ENCODE results near the gene EYS. TPM values are rescaled to one million over a fixed set of nuclear protein-coding genes. Genes with fewer than 3 reads are reported as not detected.
A peak's percentile ranks its signal among the peaks of the same experiment; 100 is the strongest.

Gene EYS
- total RNA-seq, 1 donor from 2014 or later, result not detected

- Histone ChIP-seq H3K4me1 (no peaks in the 10 kb centered on the region), H3K36me3 (no peaks in the 10 kb centered on the region), H3K4me3 (no peak overlapping the region), H3K9me3 (no peaks in the 10 kb centered on the region), H3K27me3 (no peaks in the 10 kb centered on the region), H3K27ac (no peak overlapping the region)
- TF ChIP-seq, protein P1, sequence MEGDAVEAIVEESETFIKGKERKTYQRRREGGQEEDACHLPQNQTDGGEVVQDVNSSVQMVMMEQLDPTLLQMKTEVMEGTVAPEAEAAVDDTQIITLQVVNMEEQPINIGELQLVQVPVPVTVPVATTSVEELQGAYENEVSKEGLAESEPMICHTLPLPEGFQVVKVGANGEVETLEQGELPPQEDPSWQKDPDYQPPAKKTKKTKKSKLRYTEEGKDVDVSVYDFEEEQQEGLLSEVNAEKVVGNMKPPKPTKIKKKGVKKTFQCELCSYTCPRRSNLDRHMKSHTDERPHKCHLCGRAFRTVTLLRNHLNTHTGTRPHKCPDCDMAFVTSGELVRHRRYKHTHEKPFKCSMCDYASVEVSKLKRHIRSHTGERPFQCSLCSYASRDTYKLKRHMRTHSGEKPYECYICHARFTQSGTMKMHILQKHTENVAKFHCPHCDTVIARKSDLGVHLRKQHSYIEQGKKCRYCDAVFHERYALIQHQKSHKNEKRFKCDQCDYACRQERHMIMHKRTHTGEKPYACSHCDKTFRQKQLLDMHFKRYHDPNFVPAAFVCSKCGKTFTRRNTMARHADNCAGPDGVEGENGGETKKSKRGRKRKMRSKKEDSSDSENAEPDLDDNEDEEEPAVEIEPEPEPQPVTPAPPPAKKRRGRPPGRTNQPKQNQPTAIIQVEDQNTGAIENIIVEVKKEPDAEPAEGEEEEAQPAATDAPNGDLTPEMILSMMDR (IDR thresholded peaks at IDR 0.05), result peak in 2 of 3 experiments; percentile 43 to 51
- DNase-seq (ENCODE audit: low spot score in 2 of 2), result no peak
- intact Hi-C loops (cut with DNase I), result no loop called here
Observed at GRCh38 chr6:63923139-63923739, 1783.8 kb downstream of the EYS start.

DNA sequence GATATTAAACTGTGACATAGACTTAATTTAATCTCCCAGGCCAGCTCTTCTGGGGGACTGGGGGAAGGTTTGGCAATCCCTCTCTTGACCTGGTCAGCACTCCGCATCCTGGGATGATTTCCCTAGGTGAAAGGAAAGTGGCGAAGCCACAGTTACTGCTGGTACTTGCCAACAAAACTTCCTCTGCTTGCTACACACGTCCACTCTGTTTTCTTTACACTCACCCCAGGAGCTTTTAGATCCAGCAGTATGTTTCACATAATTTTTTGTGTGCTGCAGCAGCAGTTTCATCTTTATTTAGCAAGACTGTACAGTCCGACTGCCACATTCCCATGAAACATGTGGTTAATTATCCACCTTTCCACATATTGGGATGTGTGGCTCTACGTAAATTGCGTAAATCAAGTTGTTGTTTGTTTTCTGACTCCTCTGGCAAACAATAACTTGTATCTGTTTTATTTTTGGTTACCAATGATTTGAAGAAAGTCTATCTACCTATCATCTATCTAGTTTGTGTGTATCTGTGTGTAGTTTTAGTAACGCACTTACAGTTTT, 1787.4 kb downstream of the EYS start:
- H3K27ac ChIP-seq, result no peak overlapping the region
- no peaks in the 10 kb centered on the region for H3K4me1 ChIP-seq
- no peak for DNase-seq (ENCODE audit: low spot score in 2 of 2)
- no peaks in the 10 kb centered on the region for H3K9me3 ChIP-seq
- H3K4me3 ChIP-seq, result no peak overlapping the region
- H3K27me3 ChIP-seq, result no peaks in the 10 kb centered on the region
- TF ChIP-seq, protein P1 (IDR thresholded peaks at IDR 0.05), result no peak
- no peaks in the 10 kb centered on the region for H3K36me3 ChIP-seq
- intact Hi-C loops (cut with DNase I), result no loop called here

- Histone ChIP-seq H3K36me3 (no peaks in the 10 kb centered on the region), H3K4me3 (no peak overlapping the region), H3K4me1 (no peaks in the 10 kb centered on the region), H3K9me3 (no peaks in the 10 kb centered on the region), H3K27ac (no peak overlapping the region), H3K27me3 (no peaks in the 10 kb centered on the region)
- DNase-seq (ENCODE audit: low spot score in 2 of 2), result no peak
- intact Hi-C loops (cut with DNase I), result no loop called here
- TF ChIP-seq, protein P1 (IDR thresholded peaks at IDR 0.05), result no peak
Observed at GRCh38 chr6:63912887-63913286, 1794.1 kb downstream of the EYS start.

DNA sequence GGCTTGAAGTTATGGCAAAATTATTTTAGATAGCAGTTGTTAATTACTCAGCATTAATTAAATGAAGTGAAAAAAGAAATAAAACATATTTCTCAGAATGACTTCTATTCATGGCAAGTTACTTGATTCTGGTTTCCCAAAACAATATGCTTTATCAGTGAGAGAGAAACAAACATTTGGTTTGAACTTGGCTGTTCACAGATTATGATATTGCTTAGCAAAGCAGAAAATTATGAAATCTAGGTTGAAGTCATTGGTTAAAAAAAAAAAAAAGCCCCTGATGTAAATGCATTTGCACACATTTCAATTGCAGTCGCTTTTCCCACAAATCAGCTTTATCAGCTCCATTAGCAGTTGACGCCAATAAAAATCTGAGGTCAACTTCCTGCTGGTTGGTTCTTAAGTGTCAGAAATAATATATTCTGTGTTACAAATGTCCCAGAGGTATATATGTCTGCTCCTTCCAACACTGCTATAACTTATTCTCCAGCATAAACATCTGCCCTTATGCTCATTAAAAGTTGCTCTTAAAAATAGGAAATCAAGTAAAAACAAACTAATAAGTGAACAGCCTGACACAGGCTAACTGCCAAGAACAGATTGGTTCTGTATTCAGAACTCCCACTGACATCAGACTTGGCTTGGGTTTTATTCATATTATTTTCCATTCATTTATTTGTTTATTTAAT, 1796.0 kb downstream of the EYS start:
- intact Hi-C loops (cut with DNase I), result no loop called here

GRCh38 chr6:63904650-63905248, 1802.3 kb downstream of the EYS start:
- intact Hi-C loops (cut with DNase I), result no loop called here
- Histone ChIP-seq H3K4me3 (no peak overlapping the region), H3K27me3 (no peaks in the 10 kb centered on the region), H3K9me3 (no peaks in the 10 kb centered on the region), H3K27ac (no peak overlapping the region), H3K36me3 (no peaks in the 10 kb centered on the region), H3K4me1 (no peaks in the 10 kb centered on the region)
- no peak for DNase-seq (ENCODE audit: low spot score in 2 of 2)
- TF ChIP-seq, protein P1 (IDR thresholded peaks at IDR 0.05), result no peak

More for the DNA sequence above, 1796.0 kb downstream of the EYS start:
- no peaks in the 10 kb centered on the region for H3K9me3 ChIP-seq
- no peak for DNase-seq (ENCODE audit: low spot score in 2 of 2)
- no peak overlapping the region for H3K4me3 ChIP-seq
- no peak overlapping the region for H3K27ac ChIP-seq
- no peaks in the 10 kb centered on the region for H3K36me3 ChIP-seq
- TF ChIP-seq, protein P1 (IDR thresholded peaks at IDR 0.05), result no peak
- no peaks in the 10 kb centered on the region for H3K27me3 ChIP-seq
- no peaks in the 10 kb centered on the region for H3K4me1 ChIP-seq

Measured in ascending aorta (tissue), 2 donors.